ENCODE measurements around the gene MCRIP2.

The MCRIP2 gene

GRCh38 chr16:672371-672770 is 30.7 kb downstream of the MCRIP2 start:
- no peak for DNase-seq

GRCh38 chr16:672851-673250 is 31.2 kb downstream of the MCRIP2 start:
- DNase-seq, result no peak

DNA sequence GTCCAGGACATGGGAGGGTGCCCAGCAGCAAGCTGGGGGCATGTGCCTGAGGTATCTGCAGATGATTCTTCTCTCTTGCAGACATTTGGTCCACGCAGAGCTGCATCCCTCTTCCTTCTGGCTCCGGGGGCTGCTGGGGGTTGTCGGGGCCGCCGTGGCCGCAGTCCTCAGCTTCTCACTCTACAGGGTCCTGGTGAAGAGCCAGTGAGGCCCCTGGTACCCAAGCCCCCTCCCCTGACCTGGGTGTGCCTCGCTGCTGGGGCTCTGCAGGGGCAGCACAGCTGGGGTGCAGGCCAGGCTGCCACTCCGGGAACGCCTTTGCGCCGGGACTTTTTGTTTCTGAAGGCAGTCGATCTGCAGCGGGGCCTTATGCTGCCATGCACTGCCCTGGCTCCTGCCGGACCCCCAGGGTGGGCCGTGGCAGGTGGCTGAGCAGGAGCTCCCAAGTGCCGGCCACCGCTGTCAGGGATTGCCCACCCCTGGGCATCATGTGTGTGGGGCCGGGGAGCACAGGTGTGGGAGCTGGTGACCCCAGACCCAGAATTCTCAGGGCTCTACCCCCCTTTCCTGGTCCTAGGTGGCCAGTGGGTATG is 31.9 kb downstream of the MCRIP2 start:
- no peak for DNase-seq

DNA sequence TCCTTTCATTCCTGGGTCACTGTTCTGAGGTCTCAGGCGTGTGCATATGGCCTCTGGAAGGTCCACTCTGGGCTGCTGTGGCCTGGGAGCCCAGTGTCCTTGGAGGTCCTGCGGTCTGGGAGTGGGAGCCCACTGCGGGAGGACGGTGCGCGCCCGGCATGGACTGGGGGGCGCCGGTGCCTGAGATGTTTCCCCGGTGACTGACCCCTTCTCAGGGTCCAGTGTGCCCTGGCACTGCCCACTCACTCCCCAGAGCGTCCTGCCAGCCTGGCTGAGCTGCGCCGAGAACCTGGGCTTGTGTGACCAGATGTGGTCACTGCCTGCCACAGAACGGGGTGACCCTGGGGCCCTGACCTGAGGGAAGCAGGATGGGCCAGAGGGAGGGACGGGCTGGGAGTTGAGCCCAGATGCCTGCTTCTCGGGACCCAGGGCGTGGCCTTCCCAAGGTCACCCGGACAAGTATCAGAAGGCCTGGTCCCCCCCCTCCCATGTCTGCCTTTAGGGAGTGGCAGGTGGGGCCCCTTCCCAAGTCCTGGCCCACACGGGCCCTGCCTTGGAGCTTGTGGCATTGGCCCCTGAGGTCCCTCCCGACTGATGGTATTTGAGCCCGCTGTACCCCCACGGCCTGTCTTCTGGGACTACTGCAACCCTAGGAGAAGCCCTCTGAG is 32.7 kb downstream of the MCRIP2 start:
- DNase-seq, result no peak

DNA sequence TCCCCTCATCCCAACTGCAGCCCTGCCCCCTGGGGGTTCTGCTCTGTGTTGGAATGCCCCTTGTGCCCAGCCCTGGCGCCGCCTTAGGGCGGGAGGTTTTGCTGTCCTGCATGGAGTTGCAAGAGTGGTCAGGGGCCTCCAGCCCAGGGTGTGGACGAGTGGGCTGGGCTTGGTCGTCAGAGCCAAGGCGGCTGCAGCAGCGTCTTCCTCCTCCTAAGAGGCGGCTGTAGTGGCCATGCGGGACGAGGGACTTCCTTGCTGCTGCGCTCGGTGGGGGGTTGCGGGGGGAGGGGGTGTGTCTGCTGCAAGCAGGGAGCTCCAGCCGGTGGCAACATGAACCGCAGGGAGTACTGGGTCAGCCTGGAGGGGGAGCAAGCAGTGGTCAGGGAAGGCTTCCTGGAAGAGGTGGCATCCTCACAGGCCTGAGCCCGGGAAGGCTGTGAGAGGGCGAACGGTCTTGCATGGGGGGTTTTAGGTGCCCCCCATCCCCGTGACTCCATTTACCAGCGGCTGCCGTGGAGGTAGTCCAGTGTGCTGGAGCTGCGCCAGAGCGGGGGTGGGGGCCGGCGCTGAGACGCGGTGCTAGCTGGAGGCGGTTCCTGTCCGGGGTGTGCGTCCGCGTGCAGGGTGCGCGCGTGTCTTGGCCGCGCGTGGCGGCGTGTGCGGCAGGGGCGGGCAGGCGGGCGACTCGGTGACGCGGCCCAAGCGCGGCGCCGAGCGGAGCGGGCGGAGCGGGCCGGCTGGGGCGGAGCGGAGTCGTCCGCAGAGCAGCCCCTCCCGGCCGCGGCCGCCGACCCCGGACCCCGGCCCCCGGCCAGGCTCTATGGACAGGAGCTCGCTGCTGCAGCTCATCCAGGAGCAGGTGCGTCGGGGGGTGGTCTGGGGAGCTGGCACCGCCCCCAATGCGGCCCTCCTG is 33.6 kb downstream of the MCRIP2 start, which contains the start of gene RHBDL1:
RHBDL1 (plus strand) TSS at position 704 of the 916 bp plus-strand sequence; CDS start at position 824, 120 bp downstream.
- DNase-seq, result peak; percentile 50

GRCh38 chr16:675884-676564 is 34.4 kb downstream of the MCRIP2 start:
- no peak for DNase-seq

GRCh38 chr16:676565-676902 is 34.9 kb downstream of the MCRIP2 start:
- no peak for DNase-seq

DNA sequence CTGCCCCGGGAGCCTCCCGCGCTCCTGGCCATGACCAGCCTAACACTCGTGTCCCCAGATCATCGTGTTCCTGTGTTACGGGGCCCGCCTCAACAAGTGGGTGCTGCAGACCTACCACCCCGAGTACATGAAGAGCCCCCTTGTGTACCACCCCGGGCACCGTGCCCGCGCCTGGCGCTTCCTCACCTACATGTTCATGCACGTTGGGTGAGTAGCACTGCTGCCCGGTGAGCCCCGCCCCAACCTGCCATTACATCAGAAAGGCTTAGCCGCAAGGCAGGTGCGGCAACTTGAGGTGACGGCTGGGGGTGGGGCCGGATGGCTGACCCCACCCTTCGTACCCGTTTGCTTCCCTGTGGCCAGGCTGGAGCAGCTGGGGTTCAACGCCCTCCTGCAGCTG is 35.3 kb downstream of the MCRIP2 start:
- no peak for DNase-seq

DNA sequence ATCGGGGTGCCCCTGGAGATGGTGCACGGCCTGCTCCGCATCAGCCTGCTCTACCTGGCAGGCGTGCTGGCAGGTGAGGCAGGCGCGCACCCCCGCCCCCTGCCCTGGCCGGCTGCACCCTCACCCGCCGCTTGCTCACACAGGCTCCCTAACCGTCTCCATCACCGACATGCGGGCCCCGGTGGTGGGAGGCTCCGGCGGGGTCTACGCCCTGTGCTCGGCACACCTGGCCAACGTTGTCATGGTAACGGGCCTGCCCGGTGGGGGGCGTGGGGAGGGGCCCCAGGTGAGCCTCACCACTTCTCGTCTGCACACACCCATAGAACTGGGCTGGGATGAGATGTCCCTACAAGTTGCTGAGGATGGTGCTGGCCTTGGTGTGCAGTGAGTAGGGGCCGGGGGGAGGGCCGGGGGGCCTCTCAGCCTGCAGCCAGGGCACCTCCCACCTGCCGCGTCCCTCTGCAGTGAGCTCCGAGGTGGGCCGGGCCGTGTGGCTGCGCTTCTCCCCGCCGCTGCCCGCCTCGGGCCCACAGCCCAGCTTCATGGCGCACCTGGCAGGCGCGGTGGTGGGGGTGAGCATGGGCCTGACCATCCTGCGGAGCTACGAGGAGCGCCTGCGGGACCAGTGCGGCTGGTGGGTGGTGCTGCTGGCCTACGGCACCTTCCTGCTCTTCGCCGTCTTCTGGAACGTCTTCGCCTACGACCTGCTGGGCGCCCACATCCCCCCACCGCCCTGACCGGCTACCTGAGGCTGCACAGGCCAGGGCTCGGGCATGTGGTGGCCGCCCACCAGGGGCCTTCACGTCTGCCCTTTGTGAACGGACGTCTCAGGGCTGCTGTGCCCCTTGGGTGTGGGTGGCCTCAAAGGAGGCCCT is 35.9 kb downstream of the MCRIP2 start:
- DNase-seq, result no peak

- no peak for DNase-seq
Measured at GRCh38 chr16:678209-678857, 36.7 kb downstream of the MCRIP2 start.

DNA sequence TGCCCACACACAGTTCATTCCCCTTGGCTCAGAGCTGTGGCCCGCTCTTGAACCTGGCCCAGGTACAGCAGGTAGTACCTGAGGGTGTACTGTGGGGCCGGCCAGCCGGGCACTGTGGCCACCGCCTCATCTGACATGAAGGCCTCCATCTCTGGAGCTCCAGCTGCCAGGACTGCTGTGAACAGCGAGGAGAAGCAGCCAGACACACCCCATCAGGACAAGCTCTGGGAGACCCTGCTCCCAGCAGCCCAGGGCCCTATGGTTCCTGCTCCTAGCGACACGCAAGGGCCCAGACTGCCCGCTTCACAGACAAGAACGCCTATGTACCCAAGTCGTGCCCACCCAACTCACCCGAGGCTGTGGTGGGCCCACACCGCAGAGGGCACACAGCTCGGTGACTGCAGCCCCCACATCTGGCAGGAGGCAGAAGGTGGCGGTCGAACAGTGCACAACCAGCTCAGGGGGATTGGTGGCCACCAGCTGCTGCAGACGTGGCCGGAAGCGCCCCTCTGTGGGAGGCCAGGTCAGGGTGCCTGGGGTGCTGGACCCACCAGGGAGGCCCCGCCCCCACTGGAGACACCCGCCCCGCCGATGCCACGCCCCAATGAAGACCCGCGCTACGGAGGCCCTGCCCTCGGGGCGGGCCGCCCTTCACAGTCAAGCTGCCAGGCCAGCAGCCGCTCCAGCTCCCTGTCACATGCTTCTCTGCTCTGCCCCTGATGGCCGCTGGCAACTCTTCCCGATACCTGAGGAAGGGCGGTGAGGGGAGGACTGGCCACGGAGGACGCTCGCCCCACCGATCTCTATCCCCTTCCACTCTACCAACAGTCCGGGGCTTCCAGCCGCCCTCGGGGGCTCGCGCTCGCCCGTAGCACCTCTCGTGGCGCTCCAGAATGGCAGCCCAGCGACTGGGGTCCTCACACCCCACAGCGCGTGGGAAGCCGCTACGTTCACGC is 37.5 kb downstream of the MCRIP2 start:
- DNase-seq, result peak; percentile 63

DNA sequence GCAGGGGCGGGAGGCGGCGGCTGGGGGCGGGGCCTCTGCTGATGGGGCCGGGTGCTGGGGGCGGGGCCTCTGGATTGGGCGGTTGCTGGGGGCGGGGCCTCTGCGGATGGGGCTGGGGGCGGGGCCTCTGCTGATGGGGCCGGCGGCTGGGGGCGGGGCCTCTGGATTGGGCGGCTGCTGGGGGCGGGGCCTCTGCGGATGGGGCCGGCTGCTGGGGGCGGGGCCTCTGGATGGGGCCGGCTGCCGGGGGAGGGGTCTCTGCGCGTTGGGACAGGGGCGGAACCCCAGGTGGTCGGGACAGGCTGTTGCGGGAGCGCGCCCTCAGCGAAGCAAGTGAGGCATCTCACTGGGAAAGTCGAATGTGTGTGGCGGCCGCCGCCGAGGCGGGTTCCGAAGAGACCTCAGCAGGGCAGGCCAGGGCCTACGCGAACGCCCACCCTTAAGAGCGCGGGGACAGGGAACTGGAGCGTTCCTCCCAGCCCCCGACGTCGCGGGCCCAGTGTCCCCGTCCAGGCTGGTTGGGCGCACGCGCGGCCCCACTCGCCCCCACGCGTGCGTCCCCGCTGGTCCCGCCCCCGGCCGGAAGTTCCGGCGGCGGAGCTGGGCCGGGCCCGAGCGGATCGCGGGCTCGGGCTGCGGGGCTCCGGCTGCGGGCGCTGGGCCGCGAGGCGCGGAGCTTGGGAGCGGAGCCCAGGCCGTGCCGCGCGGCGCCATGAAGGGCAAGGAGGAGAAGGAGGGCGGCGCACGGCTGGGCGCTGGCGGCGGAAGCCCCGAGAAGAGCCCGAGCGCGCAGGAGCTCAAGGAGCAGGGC is 38.4 kb downstream of the MCRIP2 start, which contains the start of gene STUB1:
STUB1 (plus strand) TSS at position 597 of the 811 bp plus-strand sequence; CDS start at position 713, 116 bp downstream.
- DNase-seq, result peak; percentile 85

GRCh38 chr16:680625-680945 is 39.0 kb downstream of the MCRIP2 start:
- DNase-seq, result no peak

- peak; percentile 38 for DNase-seq
Measured at GRCh38 chr16:680967-681745, 39.5 kb downstream of the MCRIP2 start.

DNA sequence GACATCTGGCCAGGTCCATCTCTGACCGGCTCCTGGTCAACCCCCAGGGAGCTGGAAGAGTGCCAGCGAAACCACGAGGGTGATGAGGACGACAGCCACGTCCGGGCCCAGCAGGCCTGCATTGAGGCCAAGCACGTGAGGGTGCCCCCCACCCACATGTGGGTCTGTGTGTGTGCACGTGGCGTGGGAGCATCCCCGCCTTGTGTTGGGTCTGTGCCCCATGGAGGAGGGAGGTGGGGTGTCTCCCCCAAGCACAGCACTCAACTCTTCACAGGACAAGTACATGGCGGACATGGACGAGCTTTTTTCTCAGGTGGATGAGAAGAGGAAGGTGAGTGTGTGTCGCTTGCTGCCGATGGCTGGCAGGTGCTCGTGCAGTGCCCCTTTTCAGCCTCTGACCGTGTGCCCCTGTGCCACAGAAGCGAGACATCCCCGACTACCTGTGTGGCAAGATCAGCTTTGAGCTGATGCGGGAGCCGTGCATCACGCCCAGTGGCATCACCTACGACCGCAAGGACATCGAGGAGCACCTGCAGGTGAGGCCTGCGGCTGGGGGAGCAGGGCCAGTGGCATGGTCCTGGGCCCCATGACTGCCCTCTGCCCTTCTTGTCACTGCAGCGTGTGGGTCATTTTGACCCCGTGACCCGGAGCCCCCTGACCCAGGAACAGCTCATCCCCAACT is 40.3 kb downstream of the MCRIP2 start:
- no peak for DNase-seq

DNA sequence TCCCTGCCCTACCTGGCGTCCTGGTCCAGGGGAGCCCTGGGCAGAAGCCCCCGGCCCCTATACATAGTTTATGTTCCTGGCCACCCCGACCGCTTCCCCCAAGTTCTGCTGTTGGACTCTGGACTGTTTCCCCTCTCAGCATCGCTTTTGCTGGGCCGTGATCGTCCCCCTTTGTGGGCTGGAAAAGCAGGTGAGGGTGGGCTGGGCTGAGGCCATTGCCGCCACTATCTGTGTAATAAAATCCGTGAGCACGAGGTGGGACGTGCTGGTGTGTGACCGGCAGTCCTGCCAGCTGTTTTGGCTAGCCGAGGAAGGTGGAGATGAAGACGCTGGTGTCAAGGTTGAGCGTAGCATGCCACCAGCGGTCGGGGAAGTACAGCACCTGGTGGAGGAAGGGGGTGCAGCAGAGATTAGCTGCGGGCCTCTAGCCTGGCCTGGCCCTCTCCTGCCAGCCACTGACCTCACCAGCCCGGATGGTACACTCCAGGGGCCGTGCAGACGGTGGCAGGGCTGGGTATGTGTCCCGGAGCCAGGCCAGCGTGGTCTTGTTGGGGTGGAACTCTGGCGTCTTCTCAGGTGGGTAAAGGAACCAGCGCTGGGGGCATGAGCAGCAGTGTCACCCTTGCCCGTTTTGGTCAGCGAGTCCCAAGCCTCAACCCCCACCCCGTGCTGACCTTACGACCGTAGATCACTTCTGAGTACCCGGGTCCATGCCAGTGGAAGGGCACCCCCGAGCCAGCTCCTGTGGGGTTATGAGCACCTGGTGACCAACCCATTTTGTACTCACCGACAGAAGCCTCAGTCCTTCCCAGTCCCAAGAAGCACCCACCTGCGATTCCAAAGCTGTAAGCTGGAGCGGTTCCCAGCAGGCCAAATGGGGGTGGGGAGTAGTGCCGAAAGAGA is 41.1 kb downstream of the MCRIP2 start:
- DNase-seq, result no peak
